ENCODE measurements around the gene DUOXA1.

DUOXA1 gene

DNA sequence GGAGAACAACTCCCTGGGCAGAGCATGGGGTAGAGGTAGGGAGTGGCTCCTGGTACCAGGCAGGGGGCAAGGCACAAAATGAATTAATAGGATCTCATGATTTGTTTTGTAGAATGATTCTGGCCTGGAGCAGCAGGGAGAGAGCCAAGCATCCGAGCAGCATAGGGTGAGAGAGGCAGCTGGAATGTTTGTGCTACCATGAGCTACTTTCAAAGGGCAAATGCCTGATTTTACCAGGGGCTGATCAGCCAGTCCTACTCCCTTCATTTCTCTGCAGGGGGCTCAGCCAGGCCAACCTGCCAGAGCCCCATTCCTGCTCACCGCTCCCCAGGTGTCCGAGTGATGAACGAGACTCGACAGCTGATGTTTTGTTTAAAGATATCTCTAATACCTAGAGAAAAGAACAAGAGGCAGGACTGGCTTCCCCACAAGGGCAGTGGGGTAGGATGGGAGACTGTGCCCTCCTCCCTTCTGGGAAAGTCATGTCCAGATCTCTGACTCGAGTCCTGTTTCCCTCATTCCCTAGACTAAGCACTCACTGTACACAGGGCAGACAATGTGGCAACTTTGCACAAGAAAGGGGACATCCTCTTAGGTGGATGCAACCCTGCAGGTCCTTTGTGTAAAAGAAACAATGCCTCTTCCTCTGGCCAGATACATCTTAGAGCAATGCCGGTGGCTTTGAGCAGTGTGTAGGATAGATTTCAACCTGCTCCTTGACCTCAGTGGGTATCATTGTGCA lies 28.6 kb downstream of the DUOXA1 start:
- no peaks in the 10 kb centered on the region for H3K4me1 ChIP-seq (ENCODE audit: control insufficient read depth, insufficient read depth, low read length)
- H3K4me3 ChIP-seq (ENCODE audit: low read length) = no peak overlapping the region
- no peaks in the 10 kb centered on the region for H3K36me3 ChIP-seq (ENCODE audit: control insufficient read depth, insufficient read depth, low read length)
- no peak overlapping the region for H3K9ac ChIP-seq (ENCODE audit: low read length)
- H3K27me3 ChIP-seq (ENCODE audit: control insufficient read depth, insufficient read depth, low read length) = peaks cover 1% of the 10 kb centered on the region
- H3K27ac ChIP-seq (ENCODE audit: low read depth, low read length) = no peak overlapping the region

DNA sequence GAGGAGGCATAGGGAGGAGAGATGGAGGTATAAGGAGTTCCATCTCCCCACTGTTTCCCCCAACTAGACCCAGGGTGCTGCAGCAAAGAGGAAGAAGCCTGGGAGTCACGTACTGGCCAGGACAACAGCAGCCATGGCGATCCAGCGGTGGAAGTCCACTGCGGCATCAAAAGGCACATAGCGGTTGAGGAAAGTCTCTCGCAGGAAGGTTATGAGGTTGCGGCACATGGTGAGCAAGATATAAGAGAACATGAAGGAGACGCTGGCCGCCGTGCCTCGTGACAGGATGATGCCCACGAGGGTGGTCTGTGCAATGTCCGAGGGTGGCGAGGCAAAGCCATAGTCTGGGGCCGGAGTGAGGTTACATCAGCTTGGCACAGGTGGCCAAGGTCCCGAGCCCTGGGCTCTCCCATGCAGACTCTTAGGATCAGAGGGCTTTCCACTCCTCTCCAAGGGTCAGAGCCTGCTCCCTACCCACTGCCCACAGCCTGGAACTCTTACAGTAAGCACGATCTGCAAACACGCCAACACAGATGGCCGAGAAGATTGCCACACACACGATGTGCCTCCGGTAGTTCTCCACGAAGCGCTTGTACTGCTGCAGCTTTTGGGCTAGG lies 30.0 kb downstream of the DUOXA1 start:
- no peaks in the 10 kb centered on the region for H3K36me3 ChIP-seq (ENCODE audit: control insufficient read depth, insufficient read depth, low read length)
- H3K9ac ChIP-seq (ENCODE audit: low read length) = no peak overlapping the region
- no peak overlapping the region for H3K27ac ChIP-seq (ENCODE audit: low read depth, low read length)
- no peaks in the 10 kb centered on the region for H3K4me1 ChIP-seq (ENCODE audit: control insufficient read depth, insufficient read depth, low read length)
- H3K27me3 ChIP-seq (ENCODE audit: control insufficient read depth, insufficient read depth, low read length) = no peaks in the 10 kb centered on the region
- no peak overlapping the region for H3K4me3 ChIP-seq (ENCODE audit: low read length)

DNA sequence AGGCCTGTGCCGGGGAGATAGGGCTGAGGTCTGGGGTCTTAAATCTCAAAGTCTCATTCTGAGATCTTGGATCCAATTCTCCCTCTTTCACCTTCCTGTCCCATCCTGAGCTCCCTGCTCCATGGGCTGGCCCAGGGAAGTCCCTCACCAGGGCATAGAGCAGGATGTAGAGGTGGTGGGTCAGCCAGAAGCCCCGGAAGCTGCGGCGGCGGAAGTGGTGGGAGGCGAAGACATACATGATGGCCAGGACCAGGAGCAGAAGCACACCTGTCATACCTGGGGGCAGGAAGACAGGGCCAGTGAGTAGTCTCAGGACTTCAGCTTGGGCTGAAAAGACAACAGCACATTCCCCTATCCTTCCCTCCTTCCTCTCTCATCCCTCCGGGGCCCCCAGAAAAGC lies 32.2 kb downstream of the DUOXA1 start:
- H3K27ac ChIP-seq (ENCODE audit: low read depth, low read length) = no peak overlapping the region
- H3K27me3 ChIP-seq (ENCODE audit: control insufficient read depth, insufficient read depth, low read length) = no peaks in the 10 kb centered on the region
- no peaks in the 10 kb centered on the region for H3K4me1 ChIP-seq (ENCODE audit: control insufficient read depth, insufficient read depth, low read length)
- H3K4me3 ChIP-seq (ENCODE audit: low read length) = no peak overlapping the region
- no peak overlapping the region for H3K9ac ChIP-seq (ENCODE audit: low read length)
- no peaks in the 10 kb centered on the region for H3K36me3 ChIP-seq (ENCODE audit: control insufficient read depth, insufficient read depth, low read length)

DNA sequence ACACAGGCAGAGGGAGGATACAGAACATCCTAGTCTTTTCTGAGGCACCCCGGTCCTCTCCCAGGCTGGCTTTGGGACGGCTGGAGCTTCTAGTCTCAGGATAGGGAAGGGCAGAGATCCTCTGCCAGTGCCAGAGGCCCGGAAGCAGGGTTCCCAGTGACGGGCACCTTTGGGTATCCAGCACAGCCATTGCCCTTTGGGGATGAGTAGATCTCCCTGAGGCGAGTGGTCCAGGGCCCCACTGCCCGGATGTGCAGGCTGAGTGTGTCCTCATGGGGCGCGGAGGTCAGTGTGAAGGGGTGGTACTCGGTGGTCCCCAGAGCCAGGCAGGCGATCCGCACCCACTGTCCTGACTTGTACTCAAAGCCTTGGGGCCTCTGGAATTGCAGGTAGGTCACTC lies 34.0 kb downstream of the DUOXA1 start:
- Histone ChIP-seq H3K27me3 (ENCODE audit: control insufficient read depth, insufficient read depth, low read length) (no peaks in the 10 kb centered on the region), H3K4me1 (ENCODE audit: control insufficient read depth, insufficient read depth, low read length) (no peaks in the 10 kb centered on the region), H3K9ac (ENCODE audit: low read length) (no peak overlapping the region), H3K36me3 (ENCODE audit: control insufficient read depth, insufficient read depth, low read length) (no peaks in the 10 kb centered on the region), H3K27ac (ENCODE audit: low read depth, low read length) (no peak overlapping the region), H3K4me3 (ENCODE audit: low read length) (no peak overlapping the region)

DNA sequence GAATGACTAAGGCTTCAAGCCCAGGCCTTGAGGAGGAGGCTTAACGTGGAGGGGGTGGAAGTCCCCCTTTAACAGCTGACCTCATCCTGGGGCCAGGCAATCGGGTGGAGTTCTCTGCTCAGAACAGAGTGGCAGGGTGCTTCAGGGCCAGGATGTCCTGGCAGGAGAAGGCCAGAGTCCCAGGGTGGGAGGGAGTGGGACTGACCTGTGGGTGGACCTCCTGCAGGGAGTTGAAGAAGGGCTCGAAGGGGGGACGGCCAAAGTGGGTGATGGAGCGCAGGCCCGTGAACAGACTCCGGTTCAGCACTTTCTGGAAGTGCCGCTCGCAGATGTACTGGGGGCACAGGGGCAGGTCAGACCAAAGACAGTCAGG lies 35.3 kb downstream of the DUOXA1 start:
- Histone ChIP-seq H3K9ac (ENCODE audit: low read length) (no peak overlapping the region), H3K27me3 (ENCODE audit: control insufficient read depth, insufficient read depth, low read length) (no peaks in the 10 kb centered on the region), H3K4me1 (ENCODE audit: control insufficient read depth, insufficient read depth, low read length) (no peaks in the 10 kb centered on the region), H3K36me3 (ENCODE audit: control insufficient read depth, insufficient read depth, low read length) (no peaks in the 10 kb centered on the region), H3K4me3 (ENCODE audit: low read length) (no peak overlapping the region), H3K27ac (ENCODE audit: low read depth, low read length) (no peak overlapping the region)

DNA sequence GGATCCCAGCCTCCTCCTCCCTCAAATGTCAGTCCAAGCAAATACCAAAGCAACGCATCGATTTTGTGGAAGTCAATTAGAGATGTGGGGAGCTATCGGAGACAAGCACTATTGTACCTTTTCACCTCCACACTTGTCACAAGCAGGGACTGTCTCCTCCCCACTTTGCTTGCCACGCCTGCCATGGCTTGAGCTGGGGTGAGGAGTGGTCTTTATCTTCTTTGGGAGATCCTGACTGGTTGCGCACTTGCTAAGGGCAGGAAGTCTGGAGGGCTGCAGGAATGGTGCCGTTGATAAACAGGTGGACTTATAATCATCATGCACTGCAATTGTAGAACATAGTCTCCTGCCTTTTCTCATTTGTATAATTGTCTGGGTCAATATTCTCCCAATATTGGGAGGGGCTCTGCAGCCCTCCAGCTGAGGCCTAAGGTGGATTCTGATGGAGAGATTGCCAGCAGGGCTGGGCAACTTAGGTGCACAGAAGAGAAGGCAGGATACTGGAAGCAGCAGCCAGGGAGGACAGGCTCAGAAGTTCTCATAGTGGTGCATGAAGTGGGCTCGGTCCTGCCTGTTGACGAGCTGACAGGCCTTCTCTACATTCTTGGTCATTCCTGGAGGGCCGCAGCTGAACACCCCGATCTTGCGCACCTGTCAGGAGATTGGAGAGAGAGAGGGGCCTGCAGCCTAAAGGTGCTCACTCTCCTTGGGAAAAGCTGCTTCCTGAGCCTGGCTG lies 35.9 kb downstream of the DUOXA1 start:
- H3K4me3 ChIP-seq (ENCODE audit: low read length) = no peak overlapping the region
- H3K27me3 ChIP-seq (ENCODE audit: control insufficient read depth, insufficient read depth, low read length) = no peaks in the 10 kb centered on the region
- H3K36me3 ChIP-seq (ENCODE audit: control insufficient read depth, insufficient read depth, low read length) = no peaks in the 10 kb centered on the region
- no peaks in the 10 kb centered on the region for H3K4me1 ChIP-seq (ENCODE audit: control insufficient read depth, insufficient read depth, low read length)
- H3K27ac ChIP-seq (ENCODE audit: low read depth, low read length) = no peak overlapping the region
- H3K9ac ChIP-seq (ENCODE audit: low read length) = no peak overlapping the region

DNA sequence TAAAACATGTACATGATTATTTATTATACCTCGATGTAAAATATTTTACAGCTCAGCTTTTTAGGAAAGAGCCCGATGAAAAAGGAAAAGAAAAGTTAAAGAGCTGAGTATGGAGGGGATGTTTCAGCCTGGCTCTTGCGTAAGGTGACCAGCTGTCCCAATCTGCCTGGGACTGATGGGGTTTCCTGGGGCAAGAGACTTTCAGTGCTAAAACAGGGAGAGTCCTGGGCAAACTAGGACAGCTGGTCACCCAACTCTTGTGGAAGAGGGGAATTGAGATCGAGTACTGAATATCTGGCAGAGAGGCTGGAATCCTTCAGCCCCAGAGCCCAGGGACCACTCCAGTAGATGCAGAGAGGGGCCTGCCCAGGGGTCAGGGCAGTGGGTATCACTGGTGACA lies 36.7 kb downstream of the DUOXA1 start:
- H3K4me3 ChIP-seq (ENCODE audit: low read length) = no peak overlapping the region
- no peak overlapping the region for H3K9ac ChIP-seq (ENCODE audit: low read length)
- no peaks in the 10 kb centered on the region for H3K36me3 ChIP-seq (ENCODE audit: control insufficient read depth, insufficient read depth, low read length)
- H3K4me1 ChIP-seq (ENCODE audit: control insufficient read depth, insufficient read depth, low read length) = no peaks in the 10 kb centered on the region
- no peak overlapping the region for H3K27ac ChIP-seq (ENCODE audit: low read depth, low read length)
- H3K27me3 ChIP-seq (ENCODE audit: control insufficient read depth, insufficient read depth, low read length) = no peaks in the 10 kb centered on the region

DNA sequence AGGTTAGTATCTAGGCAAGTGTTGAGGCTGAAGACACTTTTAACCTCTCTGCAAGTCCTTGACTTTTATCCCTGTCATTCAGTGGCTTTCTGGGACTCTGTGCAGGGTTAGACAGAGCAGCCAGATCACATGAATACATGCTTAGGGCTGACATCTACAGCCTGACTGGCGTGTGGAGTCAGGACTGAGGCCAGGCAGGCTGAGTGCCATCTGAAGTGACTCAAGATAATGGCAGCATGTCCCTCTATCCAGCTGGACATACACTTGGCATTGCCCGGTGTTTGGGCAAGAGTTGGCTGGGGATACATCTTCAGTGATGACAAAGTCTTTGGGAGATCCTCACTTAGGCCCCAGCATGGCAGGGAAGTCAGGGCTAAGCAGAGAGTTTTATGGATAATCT lies 38.1 kb downstream of the DUOXA1 start:
- Histone ChIP-seq H3K4me1 (ENCODE audit: control insufficient read depth, insufficient read depth, low read length) (no peaks in the 10 kb centered on the region), H3K36me3 (ENCODE audit: control insufficient read depth, insufficient read depth, low read length) (no peaks in the 10 kb centered on the region), H3K27me3 (ENCODE audit: control insufficient read depth, insufficient read depth, low read length) (no peaks in the 10 kb centered on the region), H3K9ac (ENCODE audit: low read length) (no peak overlapping the region), H3K27ac (ENCODE audit: low read depth, low read length) (no peak overlapping the region), H3K4me3 (ENCODE audit: low read length) (no peak overlapping the region)

DNA sequence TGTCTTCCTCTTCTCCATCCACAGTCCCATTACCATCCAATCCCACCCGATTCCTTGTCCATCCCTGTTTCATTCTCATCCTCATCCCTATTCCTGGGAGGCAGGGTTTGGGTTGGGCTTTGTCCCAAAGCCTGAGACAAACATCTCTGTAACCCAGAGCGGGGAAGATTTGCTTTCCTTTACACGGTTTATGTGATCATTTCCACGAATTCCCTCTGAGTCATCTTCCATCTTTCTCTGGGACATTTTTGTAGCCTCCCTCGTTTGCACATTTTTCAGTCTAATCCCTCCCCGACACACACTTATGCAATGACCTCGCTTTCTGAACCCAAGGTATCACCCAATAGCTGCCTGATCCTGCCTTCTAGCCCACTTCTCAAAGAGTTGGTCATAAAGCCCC lies 38.5 kb downstream of the DUOXA1 start:
- no peak overlapping the region for H3K9ac ChIP-seq (ENCODE audit: low read length)
- H3K36me3 ChIP-seq (ENCODE audit: control insufficient read depth, insufficient read depth, low read length) = no peaks in the 10 kb centered on the region
- H3K4me1 ChIP-seq (ENCODE audit: control insufficient read depth, insufficient read depth, low read length) = no peaks in the 10 kb centered on the region
- H3K27me3 ChIP-seq (ENCODE audit: control insufficient read depth, insufficient read depth, low read length) = no peaks in the 10 kb centered on the region
- H3K4me3 ChIP-seq (ENCODE audit: low read length) = no peak overlapping the region
- no peak overlapping the region for H3K27ac ChIP-seq (ENCODE audit: low read depth, low read length)

DNA sequence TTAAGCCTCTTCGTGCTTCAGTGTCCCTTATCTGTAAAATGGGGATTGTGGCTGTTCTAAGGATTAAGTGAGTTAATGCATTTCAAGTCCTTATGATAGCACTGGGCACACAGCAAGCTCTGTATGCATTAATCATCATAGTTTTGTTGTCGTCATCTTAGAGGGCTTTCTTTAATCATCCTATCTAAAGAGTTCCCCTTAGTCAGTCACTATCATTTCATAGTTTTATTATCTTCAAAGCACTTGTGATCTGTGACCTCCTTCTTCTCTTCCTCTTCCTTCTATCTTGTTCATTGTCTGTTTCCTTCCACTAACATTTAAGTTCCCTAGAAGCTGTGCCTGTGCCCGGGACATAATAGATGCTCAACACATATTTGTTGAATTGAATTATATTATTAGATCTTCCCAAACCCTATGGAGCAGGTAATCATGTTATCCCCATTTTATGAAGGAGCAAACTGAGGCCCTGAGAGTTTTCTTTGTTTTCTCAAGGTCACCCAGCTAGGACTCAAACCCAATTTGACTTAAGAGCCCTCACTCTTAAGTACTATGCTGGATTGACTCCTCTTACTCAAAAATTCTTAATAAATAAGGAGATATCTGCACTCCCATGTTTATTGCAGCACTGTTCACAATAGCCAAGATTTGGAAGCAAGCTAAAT lies 39.8 kb downstream of the DUOXA1 start:
- no peak overlapping the region for H3K27ac ChIP-seq (ENCODE audit: low read depth, low read length)
- H3K4me1 ChIP-seq (ENCODE audit: control insufficient read depth, insufficient read depth, low read length) = no peaks in the 10 kb centered on the region
- no peak overlapping the region for H3K9ac ChIP-seq (ENCODE audit: low read length)
- no peak overlapping the region for H3K4me3 ChIP-seq (ENCODE audit: low read length)
- no peaks in the 10 kb centered on the region for H3K27me3 ChIP-seq (ENCODE audit: control insufficient read depth, insufficient read depth, low read length)
- H3K36me3 ChIP-seq (ENCODE audit: control insufficient read depth, insufficient read depth, low read length) = no peaks in the 10 kb centered on the region

DNA sequence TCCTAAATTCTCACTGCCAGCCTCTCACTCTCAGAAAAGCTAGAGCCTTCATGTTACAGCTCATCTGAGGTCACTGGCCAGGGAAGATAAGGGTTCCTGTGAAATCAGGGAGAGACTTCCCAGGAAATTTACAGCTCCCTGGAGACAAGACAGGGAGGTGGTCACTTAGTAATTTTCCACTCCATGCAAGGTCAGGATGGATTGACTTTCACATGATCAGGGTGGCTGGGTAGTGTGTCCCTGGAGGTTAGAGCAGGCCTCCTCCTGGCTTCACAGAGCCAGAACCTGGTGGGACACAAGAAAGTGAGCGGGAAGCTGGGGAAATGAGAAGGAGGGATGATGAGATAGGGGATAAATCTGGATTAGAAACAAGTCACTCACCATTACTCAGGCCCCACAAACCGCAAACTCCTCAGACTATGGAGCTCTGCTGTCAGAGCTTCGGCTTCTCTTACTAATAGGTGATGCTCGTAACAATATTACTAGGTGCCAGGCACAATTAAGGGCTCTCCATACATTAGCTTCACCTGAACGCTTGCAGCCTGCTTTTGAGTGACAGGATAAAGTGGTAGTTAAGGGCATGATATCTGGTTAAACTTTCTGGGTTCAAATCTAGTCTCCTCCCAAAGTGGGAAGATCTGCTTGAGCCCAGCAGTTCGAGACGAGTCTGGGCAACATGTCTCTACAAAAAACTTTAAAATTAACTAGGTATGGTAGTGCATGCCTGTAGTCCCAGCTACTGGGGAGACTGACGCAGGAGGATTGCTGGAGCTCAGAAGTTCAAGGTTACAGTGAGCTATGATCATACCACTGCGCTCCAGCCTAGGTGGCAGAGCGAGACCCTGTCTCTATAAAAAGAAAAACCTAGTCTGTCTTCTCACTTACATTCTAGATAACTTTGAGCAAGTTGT lies 40.6 kb downstream of the DUOXA1 start:
- Histone ChIP-seq H3K4me3 (ENCODE audit: low read length) (no peak overlapping the region), H3K27me3 (ENCODE audit: control insufficient read depth, insufficient read depth, low read length) (no peaks in the 10 kb centered on the region), H3K36me3 (ENCODE audit: control insufficient read depth, insufficient read depth, low read length) (no peaks in the 10 kb centered on the region), H3K27ac (ENCODE audit: low read depth, low read length) (no peak overlapping the region), H3K4me1 (ENCODE audit: control insufficient read depth, insufficient read depth, low read length) (no peaks in the 10 kb centered on the region), H3K9ac (ENCODE audit: low read length) (no peak overlapping the region)

DNA sequence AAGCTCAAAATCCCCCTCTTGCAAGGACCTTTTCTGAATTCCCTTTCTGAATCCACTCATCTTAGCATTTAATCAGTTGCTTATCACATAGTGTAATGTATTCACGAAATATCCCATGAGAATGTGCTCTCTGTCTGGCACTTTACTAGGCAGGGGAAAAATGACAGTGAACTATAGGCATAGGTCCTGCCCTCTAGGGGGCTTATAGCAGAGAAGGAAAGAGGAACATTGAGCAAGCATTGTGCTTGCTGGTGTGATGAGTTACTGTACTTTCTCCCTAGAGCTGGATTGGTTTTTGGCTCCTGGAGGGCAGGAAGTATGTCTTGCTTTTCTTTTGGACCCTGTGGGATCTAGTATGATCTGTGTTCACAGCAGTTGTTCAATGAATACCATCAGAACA lies 42.2 kb downstream of the DUOXA1 start:
- Histone ChIP-seq H3K27ac (ENCODE audit: low read depth, low read length) (no peak overlapping the region), H3K4me1 (ENCODE audit: control insufficient read depth, insufficient read depth, low read length) (no peaks in the 10 kb centered on the region), H3K4me3 (ENCODE audit: low read length) (no peak overlapping the region), H3K36me3 (ENCODE audit: control insufficient read depth, insufficient read depth, low read length) (no peaks in the 10 kb centered on the region), H3K27me3 (ENCODE audit: control insufficient read depth, insufficient read depth, low read length) (no peaks in the 10 kb centered on the region), H3K9ac (ENCODE audit: low read length) (no peak overlapping the region)
